ENCODE measurements around the gene TFB1M. TPM values are rescaled to one million over a fixed set of nuclear protein-coding genes. Genes with fewer than 3 reads are reported as not detected.
"Not testable (repeated sequence)": the region's sequence is repeated elsewhere in the genome, so short reads cannot be mapped to it uniquely, and the experiment has no call there.

The TFB1M gene
- total RNA-seq: 15.3 to 16.8 TPM (median 16.8 TPM) in 3 replicates
- long read RNA-seq, transcript TFB1M-201 (7 exons, 1,424 nt): major isoform, 20 of 24 reads
- long read RNA-seq, partial matches to known transcripts: 0 of 24 reads
- long read RNA-seq, other reads (novel, unspliced or antisense): 4 of 24 reads

- peak within 1 kb of the TSS; percentile 96 for H3K4me3 Mint-ChIP-seq (ENCODE audit: unreplicated experiment)
- peak; percentile 99 for DNase-seq (ENCODE audit: low spot score)
- H3K27ac Mint-ChIP-seq (ENCODE audit: unreplicated experiment): peak within 1 kb of the TSS; percentile 92
- H3K36me3 Mint-ChIP-seq (ENCODE audit: low read depth): peaks cover 4% of the 10 kb centered on the region
- TF ChIP-seq CTCF (IDR thresholded peaks at IDR 0.05): no peak
- H3K4me1 Mint-ChIP-seq (ENCODE audit: low read depth): peaks cover 26% of the 10 kb centered on the region
- peaks cover 4% of the 10 kb centered on the region for H3K9me3 Mint-ChIP-seq (ENCODE audit: low read depth)
- H3K27me3 Mint-ChIP-seq (ENCODE audit: low read depth): no peaks in the 10 kb centered on the region
Observed at GRCh38 chr6:155314092-155314772, at the start of gene TFB1M. Gene TFB1M, minus strand, starts transcription at chr6:155314484. Its CDS starts 56 bp downstream, at chr6:155314428.

- not testable (repeated sequence) for DNase-seq (ENCODE audit: low spot score); H3K4me3 Mint-ChIP-seq (ENCODE audit: unreplicated experiment); H3K27ac Mint-ChIP-seq (ENCODE audit: unreplicated experiment); H3K27me3 Mint-ChIP-seq (ENCODE audit: low read depth); H3K4me1 Mint-ChIP-seq (ENCODE audit: low read depth); H3K36me3 Mint-ChIP-seq (ENCODE audit: low read depth)
- H3K9me3 Mint-ChIP-seq (ENCODE audit: low read depth): peaks cover 21% of the 10 kb centered on the region
Observed at GRCh38 chr6:155364021-155364420, 49.7 kb upstream of the TFB1M start.

- H3K4me3 Mint-ChIP-seq (ENCODE audit: unreplicated experiment); DNase-seq (ENCODE audit: low spot score); H3K4me1 Mint-ChIP-seq (ENCODE audit: low read depth); H3K27ac Mint-ChIP-seq (ENCODE audit: unreplicated experiment); H3K36me3 Mint-ChIP-seq (ENCODE audit: low read depth); H3K27me3 Mint-ChIP-seq (ENCODE audit: low read depth): not testable (repeated sequence)
- peaks cover 21% of the 10 kb centered on the region for H3K9me3 Mint-ChIP-seq (ENCODE audit: low read depth)
Observed at GRCh38 chr6:155362968-155363632, 48.8 kb upstream of the TFB1M start.

- H3K4me3 Mint-ChIP-seq (ENCODE audit: unreplicated experiment): no peak overlapping the region
- H3K4me1 Mint-ChIP-seq (ENCODE audit: low read depth): no peaks in the 10 kb centered on the region
- no peak for TF ChIP-seq CTCF (IDR thresholded peaks at IDR 0.05)
- H3K27ac Mint-ChIP-seq (ENCODE audit: unreplicated experiment): no peak overlapping the region
- peaks cover 14% of the 10 kb centered on the region for H3K9me3 Mint-ChIP-seq (ENCODE audit: low read depth)
- no peak for DNase-seq (ENCODE audit: low spot score)
- H3K36me3 Mint-ChIP-seq (ENCODE audit: low read depth): peaks cover 5% of the 10 kb centered on the region
- peaks cover 6% of the 10 kb centered on the region for H3K27me3 Mint-ChIP-seq (ENCODE audit: low read depth)
Observed at GRCh38 chr6:155354167-155354566, 39.9 kb upstream of the TFB1M start.

GRCh38 chr6:155352811-155353210 lies 38.5 kb upstream of the TFB1M start:
- Mint-ChIP-seq H3K27me3 (ENCODE audit: low read depth) (peaks cover 2% of the 10 kb centered on the region), H3K9me3 (ENCODE audit: low read depth) (peaks cover 16% of the 10 kb centered on the region), H3K27ac (ENCODE audit: unreplicated experiment) (no peak overlapping the region), H3K36me3 (ENCODE audit: low read depth) (peaks cover 5% of the 10 kb centered on the region), H3K4me3 (ENCODE audit: unreplicated experiment) (no peak overlapping the region), H3K4me1 (ENCODE audit: low read depth) (no peaks in the 10 kb centered on the region)
- no peak for DNase-seq (ENCODE audit: low spot score)
- TF ChIP-seq CTCF (IDR thresholded peaks at IDR 0.05): no peak

GRCh38 chr6:155352130-155352420 lies 37.8 kb upstream of the TFB1M start:
- peaks cover 24% of the 10 kb centered on the region for H3K9me3 Mint-ChIP-seq (ENCODE audit: low read depth)
- H3K4me1 Mint-ChIP-seq (ENCODE audit: low read depth): no peaks in the 10 kb centered on the region
- DNase-seq (ENCODE audit: low spot score): no peak
- no peak for TF ChIP-seq CTCF (IDR thresholded peaks at IDR 0.05)
- peaks cover 2% of the 10 kb centered on the region for H3K27me3 Mint-ChIP-seq (ENCODE audit: low read depth)
- H3K27ac Mint-ChIP-seq (ENCODE audit: unreplicated experiment): no peak overlapping the region
- H3K36me3 Mint-ChIP-seq (ENCODE audit: low read depth): peaks cover 7% of the 10 kb centered on the region
- no peak overlapping the region for H3K4me3 Mint-ChIP-seq (ENCODE audit: unreplicated experiment)
